GM21423 (cell line): ENCODE results near the gene PTPRD.

Source experiments
- ATAC-seq: cut with Tn5 transposase; IDR thresholded peaks from one replicate; pipeline ENCODE4 v1.9.1; 2021; ENCODE audit warnings: mild to moderate bottlenecking, moderate library complexity; ENCODE audit not compliant: unreplicated experiment

PTPRD gene

DNA sequence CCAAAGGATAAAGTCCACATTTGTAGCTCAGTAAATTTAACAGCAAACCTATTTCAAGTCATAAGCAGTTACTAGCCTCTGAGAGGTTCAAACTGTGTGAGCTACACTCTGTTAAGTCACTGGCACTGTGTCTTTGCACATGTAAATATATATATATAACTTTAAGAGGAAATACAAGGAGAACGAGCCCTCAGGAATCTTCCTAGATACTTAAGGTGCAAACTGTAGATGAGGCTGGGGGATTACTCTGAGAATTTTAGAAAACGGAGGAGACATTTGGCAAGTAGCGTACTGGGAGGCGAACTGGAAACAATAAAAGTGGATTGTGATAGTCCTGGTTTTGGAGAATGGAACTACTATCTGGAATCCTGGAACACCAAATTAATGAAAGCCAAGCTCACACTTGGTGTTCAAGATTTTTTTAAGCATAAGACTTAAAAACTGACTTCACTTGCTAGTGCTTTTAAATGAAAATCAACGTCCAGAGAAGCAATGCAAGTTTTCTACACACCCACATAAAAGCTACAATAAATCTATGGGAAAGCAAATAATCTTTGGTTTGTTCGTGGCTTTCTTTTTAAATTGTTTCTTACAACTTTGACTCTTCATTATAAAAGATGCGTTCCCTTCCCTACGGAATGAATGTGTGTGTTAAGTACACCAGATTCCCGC lies 1756.3 kb downstream of the PTPRD start:
- ATAC-seq, result no peak

DNA sequence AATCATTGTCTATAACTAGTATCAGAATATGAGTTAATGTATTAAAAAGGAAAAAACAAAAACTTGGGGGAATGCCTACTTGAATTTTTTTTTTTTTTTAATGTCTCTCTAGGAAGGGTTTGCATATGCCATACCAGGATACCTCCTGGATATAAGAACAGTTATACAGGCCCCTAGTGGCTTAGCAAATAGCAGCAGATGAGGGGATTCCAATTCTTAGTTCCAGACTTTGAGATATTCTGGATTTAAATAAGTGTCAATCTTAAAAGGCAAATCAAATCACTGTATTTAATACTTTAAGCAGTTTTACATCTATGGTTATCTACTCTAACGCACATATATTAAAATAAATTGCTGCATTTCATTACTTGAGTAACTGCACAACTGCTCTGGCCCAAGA lies 1757.8 kb downstream of the PTPRD start:
- no peak for ATAC-seq

DNA sequence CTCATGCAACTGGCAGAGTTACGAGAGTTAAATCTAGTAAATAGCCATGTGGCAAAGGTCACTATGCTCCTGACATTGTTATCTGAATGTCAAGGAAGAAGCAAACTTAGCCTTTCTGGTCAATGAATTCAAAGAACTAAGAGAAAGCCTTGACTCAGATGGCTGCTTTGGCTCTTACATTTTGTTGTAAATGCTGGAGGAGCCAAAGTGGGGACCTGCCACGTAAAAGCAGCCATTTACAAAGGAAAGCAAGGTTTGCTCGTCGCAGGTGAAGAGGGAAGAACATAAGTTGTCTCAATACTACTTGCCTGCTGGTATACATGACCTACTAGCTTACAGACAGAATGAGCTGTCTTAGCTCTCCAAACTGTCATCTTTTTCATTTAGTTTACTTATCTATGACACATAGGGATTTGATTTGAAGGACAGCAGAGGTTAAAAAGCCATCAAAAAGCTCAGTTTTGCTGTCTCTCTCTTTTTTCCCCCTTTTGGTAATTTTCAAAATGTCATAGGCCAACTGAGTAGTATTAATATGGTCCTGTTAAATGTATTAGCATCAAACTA lies 1760.4 kb downstream of the PTPRD start:
- ATAC-seq, result no peak

DNA sequence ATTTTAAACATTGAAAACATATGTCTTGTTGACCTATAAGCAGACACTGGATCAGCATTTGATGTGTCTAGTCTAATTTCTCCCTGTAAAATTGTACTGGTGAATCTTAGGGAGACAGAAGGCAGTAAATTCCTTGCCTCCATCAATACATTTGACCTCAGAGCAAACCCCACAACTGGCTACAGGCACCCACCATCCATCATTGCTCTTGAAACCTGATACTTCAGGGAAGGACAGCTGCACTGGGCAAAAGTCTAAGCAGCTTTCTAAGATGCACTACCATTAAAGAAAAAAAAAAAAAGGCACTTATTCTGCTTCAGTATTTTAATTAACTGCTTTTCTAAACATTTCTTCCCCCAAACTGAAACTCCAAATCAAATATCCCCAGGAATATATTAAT lies 1761.9 kb downstream of the PTPRD start:
- no peak for ATAC-seq

DNA sequence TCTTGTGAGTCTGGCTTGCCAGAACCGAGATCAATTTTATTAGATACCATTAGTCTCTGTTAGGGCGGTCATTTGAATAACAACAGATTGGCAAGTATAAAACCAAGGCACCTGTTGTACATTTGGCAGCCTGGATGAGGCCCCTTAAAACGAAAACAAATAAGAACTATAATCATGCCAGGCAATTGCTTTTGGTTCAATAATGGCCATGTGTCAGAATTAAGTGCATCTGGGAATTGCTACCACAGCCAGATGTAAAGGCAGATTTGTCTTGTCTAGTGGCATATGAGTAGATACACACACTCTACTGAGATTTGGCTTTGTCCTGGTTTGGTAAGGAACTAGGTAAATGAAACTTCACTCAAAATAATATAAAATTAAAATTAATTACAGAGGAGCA lies 1767.0 kb downstream of the PTPRD start:
- no peak for ATAC-seq

DNA sequence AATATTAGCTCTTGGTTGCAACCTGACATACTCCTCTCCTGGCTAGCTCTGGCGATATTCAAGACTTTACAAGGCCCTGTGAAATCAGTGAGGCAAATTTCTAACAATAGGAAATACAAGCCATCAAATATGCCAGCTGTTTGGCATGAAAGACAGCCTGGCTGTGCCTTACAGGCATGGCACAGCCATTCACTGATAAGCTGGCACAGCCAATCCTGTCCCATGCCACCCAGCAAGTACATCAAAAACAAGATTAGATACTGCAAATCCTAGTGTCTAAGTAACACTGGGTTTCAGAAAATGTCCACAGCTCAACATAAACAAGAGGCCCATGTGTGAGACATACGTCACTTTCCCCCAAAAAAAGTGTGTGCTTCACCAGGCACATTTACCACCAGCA lies 1767.4 kb downstream of the PTPRD start:
- no peak for ATAC-seq

DNA sequence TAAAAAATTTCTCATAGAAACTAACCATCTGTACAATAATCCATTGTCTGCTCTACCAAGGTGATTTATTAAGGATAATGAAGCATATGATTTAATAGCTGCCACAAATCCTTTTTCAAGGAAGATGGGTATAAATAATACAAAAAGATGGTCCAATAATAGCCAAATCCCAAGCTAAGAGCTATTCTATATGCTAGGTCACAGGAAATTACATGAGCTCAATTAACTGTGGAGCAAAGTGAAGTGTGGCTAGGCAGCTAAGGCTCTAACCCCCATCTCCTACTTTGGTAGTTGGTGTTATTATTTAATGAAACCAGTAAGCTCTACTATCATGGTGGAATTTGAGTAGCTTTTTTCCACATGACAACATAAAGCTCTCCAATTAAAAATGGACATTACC lies 1768.3 kb downstream of the PTPRD start:
- no peak for ATAC-seq

DNA sequence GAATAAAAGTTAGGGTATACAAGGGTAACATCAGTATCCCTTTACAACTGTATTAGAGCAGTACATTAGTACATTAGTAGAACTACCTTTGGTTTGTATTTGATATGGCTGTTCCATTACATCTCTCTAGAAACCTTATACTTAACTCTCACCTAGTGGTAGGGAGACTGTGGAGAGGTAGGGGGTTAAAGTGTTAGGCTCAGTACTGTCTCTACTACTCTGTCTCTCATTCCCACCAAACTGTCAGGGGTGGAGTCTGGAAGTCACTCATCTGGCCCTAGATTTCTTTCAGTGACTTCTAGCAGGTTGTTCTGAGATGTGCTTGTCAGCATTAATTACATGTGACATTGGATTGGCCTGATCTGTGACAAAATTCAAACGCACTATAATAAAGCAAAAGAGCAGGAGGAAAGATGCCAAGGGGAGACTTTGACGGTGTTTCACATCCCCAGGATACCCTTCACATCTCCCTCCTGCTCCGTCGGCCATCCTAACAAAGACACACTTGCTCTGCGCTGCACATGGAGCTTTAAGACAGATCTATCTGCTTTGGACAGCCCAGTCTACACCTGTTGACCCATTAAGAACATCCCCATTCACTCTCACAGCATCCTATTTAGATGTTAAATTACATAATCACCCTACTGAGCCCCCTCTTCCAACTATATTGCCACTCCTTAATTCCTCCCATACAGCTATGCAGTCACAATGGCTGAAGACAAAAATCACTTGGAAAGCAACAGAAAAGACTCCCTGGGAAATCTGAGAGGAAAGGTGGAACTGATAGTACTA lies 1770.2 kb downstream of the PTPRD start:
- ATAC-seq, result no peak

DNA sequence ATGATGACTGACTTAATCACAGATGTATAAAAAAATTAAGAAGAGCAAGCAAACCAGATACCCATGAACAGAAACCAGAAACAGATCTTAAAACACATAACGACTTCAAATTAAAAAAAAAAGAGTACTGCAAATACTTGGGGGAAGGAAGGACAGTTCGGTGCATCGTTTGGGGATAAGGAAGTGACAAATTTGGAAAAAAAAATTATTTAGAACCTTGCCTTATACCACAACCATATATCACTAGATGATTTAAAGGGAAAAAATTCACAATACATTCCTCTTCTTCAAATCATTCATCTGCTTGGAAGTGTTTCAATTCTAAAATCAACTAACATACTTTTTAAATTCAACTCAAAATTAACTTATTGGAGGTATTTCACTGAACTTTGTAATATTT lies 1774.7 kb downstream of the PTPRD start:
- no peak for ATAC-seq

DNA sequence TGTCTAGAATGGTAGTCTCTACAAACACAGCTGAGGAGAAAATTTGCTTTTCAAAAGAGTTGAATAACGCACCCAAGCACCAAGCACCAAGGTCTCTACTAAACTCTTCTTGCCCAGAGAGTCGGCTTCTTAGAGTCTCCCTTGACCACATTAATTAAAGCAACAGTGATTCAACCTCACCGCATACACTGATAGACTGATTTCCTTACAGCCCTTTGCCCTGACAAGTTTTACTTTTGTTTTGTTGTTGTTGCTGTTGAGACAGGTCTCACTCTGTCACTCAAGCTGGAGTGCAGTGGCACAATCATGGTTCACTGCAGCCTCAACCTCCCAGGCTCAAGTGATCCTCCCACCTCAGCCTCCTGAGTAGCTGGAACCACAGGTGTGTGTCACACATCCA lies 1777.5 kb downstream of the PTPRD start:
- ATAC-seq, result no peak

DNA sequence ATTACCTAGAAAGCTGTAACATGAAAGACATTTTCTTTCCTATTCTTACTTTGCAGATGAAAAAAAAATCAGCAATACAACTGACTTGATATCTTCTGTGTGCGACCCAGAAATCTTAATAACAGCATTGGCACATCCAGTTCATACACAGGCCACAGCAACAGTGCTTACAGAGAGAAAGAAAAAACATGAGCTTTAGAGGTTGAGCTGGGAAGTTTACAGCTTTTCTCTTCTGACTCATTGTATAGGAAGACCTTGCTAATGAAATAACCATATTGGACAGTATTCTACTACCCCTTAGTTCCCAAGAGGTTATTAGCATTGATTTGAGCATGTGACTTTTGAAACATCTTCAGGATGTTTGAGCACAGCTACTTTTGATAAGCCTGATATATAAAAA lies 1779.8 kb downstream of the PTPRD start:
- no peak for ATAC-seq

DNA sequence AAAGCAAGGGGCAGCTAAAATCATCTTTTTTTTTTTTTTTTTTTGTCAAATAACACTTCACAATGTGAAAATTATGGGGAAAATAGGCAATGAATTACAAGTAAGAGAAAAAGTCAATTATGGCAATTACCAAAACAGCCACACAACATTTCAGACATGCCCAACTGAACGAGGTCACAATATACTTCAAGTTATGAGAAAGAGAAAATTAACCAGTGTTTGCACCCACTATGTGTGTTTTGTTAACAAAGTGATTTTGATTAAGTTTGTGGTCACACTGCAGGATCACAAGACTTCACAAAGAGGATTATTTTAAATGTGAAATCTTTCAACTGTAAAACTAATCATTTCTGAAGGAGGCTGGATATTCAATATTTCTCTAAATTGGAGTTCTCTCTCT lies 1780.4 kb downstream of the PTPRD start:
- ATAC-seq, result no peak

DNA sequence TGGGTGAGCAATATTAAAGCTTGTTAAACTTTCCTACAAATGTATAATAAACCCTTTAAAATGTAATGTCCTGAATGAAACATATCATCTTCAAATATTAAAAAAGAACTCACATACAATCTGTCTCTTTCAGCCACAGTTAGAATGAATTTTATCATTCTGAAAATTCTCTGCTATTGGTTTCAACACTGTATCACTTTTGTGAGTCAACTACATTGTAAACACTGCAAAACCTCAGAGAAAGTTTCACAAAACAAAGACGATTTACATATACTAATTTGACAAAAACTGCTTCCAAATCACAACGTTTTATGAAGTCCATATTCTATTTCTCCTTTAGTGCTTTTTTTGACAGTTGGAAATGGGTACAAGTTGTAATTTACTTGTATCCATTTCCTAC lies 1781.2 kb downstream of the PTPRD start:
- no peak for ATAC-seq

DNA sequence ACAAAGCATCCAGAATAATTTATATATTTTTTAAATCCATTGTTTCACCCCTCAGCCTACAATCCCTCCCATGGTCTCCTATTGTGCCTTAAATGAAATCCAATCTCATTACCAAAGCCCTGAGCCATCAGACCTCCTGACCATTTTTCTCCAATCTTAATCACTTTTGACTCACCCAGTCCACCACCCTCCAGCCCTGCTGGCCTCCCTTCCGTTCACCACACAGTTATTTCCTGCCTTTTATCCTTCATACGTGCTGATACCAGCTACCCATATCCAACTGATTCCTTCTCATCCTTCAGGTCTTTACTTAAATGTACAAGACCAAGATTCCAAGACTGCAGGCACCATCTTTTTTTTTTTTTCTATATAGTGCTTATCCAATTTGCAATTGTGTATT lies 1786.5 kb downstream of the PTPRD start:
- ATAC-seq, result no peak

DNA sequence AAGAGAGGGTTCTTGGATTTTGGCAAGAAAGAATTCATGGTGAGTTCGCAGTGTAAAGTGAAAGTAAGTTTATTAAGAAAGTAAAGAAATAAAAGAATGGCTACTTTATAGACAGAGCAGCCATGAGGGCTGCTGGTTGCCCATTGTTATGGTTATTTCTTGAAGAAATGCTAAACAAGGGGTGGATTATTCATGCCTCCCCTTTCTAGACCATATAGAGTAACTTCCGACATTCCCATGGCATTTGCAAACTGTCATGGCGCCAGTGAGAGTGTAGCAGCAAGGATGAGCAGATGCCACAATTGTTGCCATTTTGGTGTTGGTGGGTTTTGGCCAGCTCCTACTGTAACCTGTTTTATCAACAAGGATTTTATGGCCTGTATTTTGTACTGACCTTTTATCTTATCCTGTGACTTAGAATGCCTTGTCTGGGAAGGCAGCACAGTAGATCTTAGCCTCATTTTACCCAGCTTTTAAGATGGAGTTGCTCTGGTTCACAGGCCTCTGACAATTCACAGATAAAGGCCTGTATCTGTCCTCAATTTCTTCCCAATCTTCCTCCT lies 1787.1 kb downstream of the PTPRD start:
- no peak for ATAC-seq

DNA sequence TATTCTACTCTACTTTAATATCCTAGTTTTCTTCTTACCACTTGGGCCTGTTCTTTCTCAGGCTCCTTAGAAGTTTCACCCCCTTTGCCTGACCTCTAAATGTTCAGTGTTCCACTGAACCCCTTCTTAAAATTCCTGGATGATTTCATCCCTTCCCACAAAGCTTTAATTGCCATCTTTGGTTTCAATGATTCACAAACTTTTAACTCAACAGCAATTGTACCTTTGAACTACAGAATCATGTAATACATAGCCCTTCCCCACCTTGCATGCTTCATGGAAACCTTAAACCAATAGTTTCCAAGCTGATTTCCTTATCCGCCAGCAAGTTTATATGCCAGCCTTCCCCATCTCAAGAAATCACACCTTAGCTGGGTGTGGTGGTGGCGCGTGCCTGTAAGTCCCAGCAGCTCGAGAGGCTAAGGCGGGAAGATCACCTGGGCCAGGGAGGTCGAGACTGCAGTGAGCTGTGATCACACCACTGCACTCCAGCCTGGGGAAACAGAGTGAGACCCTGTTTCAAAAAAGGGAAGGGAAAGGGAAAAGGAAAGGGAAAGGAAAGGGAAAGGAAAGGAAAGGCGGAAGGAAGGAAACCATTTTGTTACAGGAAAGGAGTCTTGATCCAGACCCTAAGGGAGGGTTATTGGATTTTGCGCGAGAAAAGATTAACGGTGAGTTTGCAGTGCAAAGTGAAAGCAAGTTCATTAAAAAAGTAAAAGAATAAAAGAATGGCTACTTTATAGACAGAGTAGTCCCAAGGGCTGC lies 1789.5 kb downstream of the PTPRD start:
- no peak for ATAC-seq

DNA sequence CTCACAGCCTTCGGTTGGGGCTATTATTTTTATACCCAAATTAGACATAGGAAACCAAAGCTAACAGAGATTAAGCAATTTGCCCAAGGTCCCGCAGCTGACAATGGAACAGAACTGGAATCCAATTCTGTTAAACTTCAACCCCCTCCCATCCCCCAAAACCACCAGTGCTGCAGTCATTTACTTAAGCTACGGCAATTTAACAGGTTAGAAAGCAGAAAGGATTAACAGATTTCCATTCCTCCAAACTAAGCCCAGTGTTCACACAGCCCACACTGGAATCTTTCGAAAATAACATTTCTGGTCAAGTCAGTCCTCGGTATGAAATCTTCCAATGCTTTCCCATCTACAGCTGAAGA lies 1790.2 kb downstream of the PTPRD start:
- no peak for ATAC-seq

DNA sequence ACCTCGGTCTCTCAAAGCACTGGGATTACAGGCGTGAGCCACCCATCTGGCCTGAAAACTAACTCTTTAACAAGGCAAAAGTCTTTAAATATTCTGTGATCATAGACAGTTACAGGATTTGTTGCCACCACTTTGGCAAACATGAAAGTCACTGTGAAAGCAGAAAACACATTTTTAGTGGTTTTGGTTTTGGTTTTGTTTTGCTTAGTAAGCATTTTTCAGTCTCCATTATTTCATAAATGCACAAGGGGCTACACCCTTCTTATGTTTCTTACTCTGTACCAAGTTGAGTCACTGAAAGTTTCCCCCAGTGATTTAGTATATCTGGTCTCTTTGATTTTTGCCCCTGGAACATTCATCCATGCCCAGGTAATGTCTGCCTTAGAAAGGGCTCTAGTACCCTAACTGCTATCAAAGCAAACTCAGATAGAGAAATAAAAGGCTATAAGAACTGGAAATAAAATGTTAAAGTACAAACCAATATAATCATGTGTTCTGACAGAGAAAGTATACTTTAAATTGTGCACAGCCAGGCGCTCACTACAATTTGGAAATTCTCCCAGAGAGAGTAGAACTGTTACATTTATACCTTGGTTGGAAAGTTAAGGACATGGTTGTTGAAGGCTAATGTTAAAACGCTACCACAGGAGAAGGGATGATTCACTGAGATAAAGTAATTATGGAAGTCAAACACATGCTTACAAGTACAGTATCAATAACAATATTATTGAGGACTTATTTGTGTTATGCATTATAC lies 1790.7 kb downstream of the PTPRD start:
- no peak for ATAC-seq

DNA sequence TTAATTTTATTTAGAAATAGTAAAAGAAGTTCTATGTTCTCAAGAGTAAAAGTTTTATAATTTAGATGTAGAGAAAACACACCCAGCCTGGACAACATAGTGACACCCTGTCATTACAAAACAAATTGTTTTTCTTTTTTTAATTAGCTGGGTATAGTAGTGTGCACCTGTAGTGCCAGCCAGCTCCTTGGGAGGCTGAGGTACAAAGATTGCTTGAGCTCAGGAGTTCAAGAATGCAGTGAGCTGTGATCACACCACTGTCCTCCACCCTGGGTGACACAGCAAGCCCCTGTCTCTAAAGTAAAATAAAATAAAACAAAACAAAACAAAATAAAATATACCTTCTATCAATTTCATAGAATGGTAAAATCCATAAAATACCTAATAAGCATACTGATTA lies 1795.5 kb downstream of the PTPRD start:
- ATAC-seq, result no peak

DNA sequence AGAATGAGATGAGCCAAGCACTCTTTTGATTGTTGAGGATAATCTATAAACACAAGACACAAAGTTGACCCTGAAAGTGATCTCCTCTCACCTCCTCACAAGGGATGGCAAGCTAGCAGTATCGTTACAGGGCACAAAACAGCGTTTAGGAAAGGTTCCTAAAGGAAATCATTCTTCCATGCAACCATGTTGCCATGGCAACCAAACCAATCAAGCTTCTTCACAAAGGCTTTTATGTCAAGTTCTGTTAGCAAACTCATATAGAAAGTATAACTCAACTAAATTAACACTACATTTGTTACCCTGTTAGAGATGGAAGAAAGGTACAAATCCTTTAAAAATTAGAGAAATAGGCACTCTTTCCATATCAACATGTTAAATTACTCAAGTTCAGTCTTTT lies 1796.4 kb downstream of the PTPRD start:
- no peak for ATAC-seq

DNA sequence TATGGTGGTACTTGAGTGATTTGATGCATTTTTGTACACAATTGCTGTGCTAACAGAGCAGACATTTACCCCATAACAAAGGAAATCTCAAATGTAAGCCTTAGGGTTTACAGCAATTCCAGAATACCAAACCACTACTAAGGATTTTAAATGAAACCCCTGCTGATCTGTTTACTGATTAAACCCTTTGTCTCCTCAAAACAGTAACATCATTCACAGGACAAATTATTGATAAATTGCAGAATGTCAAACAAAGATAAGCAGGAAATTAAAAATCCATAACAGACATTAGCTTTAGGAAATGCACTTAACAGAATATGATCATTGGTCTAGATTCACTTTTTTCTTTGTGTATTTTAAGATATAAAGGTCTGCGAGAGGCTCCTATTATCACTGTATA lies 1796.9 kb downstream of the PTPRD start:
- no peak for ATAC-seq
